Measurements from ENCODE around the gene SPTBN5. TPM values are rescaled to one million over a fixed set of nuclear protein-coding genes. Genes with fewer than 3 reads are reported as not detected.

SPTBN5 gene
- total RNA-seq, 1 experiment from 2014 or later = 2.1 TPM

DNA sequence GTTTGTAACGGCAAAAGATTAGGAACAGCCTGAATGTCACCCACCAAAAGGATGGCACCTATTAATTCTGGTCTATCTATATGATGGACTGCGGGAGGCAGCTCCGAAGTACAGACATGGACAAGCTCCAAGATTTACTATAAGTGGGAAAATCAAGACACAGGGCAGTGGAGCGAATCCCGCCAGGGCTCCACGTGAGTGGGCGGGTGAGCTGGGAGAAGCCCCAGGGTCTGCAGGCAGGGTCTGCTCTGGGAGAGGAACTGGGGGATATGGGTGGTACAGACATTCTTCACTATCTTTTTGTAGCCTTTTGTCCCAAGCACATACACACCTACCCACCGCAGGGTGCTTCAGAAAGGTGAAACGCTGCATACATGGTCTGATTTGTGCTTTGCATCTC lies 38.2 kb upstream of the SPTBN5 start:
- Histone ChIP-seq H3K27me3 (ENCODE audit: control insufficient read depth, insufficient read depth, low read length) (no peaks in the 10 kb centered on the region), H3K27ac (ENCODE audit: low read length) (peak overlapping the region; percentile 91), H3K36me3 (ENCODE audit: control insufficient read depth, insufficient read depth, low read length) (no peaks in the 10 kb centered on the region), H3K4me1 (ENCODE audit: control insufficient read depth, insufficient read depth, low read length) (peaks cover 82% of the 10 kb centered on the region), H3K9me3 (ENCODE audit: control insufficient read depth, insufficient read depth, low read depth, low read length) (no peaks in the 10 kb centered on the region), H3K4me3 (ENCODE audit: low read depth in 2 of 2, low read length in 2 of 2) (no peak overlapping the region)
- no peak for ATAC-seq
- ChIA-PET CTCF (no interaction called here), POLR2A (interaction anchor here (0.7 kb wide), 1 partner anchor 94 kb away, joined by 3 read pairs; the partner anchor contains the start of gene PLA2G4B)
- TF ChIP-seq SIN3A (IDR thresholded peaks at IDR 0.05; ENCODE audit: borderline replicate concordance, insufficient read depth, low read depth, low read length) (no peak), TCF7L2 (IDR thresholded peaks at IDR 0.05; ENCODE audit: low read depth, low read length) (no peak), CTCF (IDR thresholded peaks at IDR 0.05) (no peak), POLR2AphosphoS5 (IDR thresholded peaks at IDR 0.05; ENCODE audit: low read depth, low read length) (no peak), REST (IDR thresholded peaks at IDR 0.05; ENCODE audit: insufficient read depth in 1 of 2, low read depth in 2 of 2, low read length in 1 of 2) (no peak)
- no TSS peak for BruUV-seq (replicated peaks)
- in situ Hi-C loops (cut with HindIII; ENCODE audit: low pct_unique_long_range_greater_than_20kb, low sequenced_read_pairs) (no loop called here), intact Hi-C loops (cut with micrococcal nuclease; ENCODE audit: unreplicated experiment) (no loop called here)
- no peak for DNase-seq (ENCODE audit: low read depth, low spot score)

- ATAC-seq = no peak; the same call in 1 of the 2 replicates
- ChIA-PET POLR2A (interaction anchor here (0.6 kb wide), 1 partner anchor 120 kb away, joined by 4 read pairs; no protein-coding TSS in a partner anchor), CTCF (no interaction called here)
- in situ Hi-C loops (cut with HindIII; ENCODE audit: low pct_unique_long_range_greater_than_20kb, low sequenced_read_pairs) = no loop called here
- no peaks in the 10 kb centered on the region for H3K9me3 ChIP-seq (ENCODE audit: control insufficient read depth, insufficient read depth, low read depth, low read length)
- no peak overlapping the region for H3K4me3 ChIP-seq (ENCODE audit: low read depth in 2 of 2, low read length in 2 of 2)
- no peak for DNase-seq (ENCODE audit: low read depth, low spot score)
- intact Hi-C loops (cut with micrococcal nuclease; ENCODE audit: unreplicated experiment) = no loop called here
- TF ChIP-seq TCF7L2 (IDR thresholded peaks at IDR 0.05; ENCODE audit: low read depth, low read length) = peak; percentile 95
- no peak for TF ChIP-seq REST (IDR thresholded peaks at IDR 0.05; ENCODE audit: insufficient read depth in 1 of 2, low read depth in 2 of 2, low read length in 1 of 2)
- no peaks in the 10 kb centered on the region for H3K36me3 ChIP-seq (ENCODE audit: control insufficient read depth, insufficient read depth, low read length)
- peak overlapping the region; percentile 94 for H3K27ac ChIP-seq (ENCODE audit: low read length)
- no TSS peak for BruUV-seq (replicated peaks)
- H3K27me3 ChIP-seq (ENCODE audit: control insufficient read depth, insufficient read depth, low read length) = no peaks in the 10 kb centered on the region
- H3K4me1 ChIP-seq (ENCODE audit: control insufficient read depth, insufficient read depth, low read length) = peaks cover 84% of the 10 kb centered on the region
Measured at GRCh38 chr15:41930867-41931222, 37.0 kb upstream of the SPTBN5 start.
